C4-2B (cell line): ENCODE results near the gene MYADML2.

Experiments
- ZFX ChIP-seq: fragments of 450-650 bp; IDR thresholded peaks from 2 replicates; pipeline ENCODE4 v1.6.1; 2017
- TF ChIP-seq, protein P1 (sequence below): fragments of 450-650 bp; conservative IDR thresholded peaks from 2 replicates; pipeline ENCODE4 v1.5.1; 2017; ENCODE audit warnings: mild to moderate bottlenecking

DNA sequence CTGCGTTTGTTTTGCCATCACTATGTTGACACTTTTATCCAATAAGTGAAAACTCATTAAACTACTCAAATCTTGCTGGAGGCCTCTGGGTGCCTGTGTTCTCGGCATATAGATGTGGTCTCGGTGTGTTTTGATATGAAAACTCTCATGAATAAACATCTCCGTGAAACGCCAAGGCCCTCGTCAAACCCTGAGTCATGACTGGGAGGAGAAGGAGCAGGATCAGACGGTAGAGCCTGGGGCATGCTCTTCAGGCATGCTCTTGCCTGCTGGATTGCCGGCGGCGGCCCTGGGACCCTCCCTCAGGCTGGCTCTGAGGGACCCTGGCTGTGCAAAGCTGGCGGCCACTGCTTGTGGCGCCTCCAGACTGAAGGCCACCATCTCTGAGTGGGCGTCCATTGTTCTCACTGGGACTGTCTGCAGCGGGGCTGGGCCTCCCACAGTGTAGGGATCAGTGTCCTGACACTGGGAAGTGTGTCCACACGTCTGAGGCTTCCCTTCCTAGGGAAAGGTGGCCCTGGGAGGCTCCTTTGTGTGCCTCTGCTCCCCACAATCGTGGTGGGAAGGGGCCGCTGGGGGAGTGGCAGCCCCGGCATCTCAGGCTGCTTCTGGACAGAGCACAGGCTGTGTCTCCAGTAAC, 46.7 kb downstream of the MYADML2 start:
- TF ChIP-seq, protein P1, sequence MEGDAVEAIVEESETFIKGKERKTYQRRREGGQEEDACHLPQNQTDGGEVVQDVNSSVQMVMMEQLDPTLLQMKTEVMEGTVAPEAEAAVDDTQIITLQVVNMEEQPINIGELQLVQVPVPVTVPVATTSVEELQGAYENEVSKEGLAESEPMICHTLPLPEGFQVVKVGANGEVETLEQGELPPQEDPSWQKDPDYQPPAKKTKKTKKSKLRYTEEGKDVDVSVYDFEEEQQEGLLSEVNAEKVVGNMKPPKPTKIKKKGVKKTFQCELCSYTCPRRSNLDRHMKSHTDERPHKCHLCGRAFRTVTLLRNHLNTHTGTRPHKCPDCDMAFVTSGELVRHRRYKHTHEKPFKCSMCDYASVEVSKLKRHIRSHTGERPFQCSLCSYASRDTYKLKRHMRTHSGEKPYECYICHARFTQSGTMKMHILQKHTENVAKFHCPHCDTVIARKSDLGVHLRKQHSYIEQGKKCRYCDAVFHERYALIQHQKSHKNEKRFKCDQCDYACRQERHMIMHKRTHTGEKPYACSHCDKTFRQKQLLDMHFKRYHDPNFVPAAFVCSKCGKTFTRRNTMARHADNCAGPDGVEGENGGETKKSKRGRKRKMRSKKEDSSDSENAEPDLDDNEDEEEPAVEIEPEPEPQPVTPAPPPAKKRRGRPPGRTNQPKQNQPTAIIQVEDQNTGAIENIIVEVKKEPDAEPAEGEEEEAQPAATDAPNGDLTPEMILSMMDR = no peak
- TF ChIP-seq ZFX = no peak
